ENCODE data around the gene MEMO1.
"Not testable (repeated sequence)": the region's sequence is repeated elsewhere in the genome, so short reads cannot be mapped to it uniquely, and the experiment has no call there.

The MEMO1 gene

DNA sequence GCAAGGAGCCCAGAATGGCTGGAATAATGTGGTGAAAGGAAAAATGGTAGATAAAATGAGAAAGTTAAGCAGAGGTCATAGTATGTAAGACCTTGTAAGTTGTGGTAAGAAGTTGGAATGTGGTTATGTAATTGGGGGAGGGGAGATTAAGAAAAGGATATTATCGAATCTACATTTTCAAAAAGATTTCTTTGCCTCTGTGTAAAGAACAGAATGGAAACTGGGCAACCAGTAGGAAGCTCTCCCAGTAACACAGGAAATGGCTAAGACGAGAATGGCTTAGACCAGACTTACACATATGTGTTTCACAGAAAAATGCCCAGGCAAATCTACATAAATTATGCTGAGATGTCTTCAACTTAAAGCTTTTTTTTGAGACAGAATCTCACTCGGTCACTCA is 13.2 kb downstream of the MEMO1 start:
- DNase-seq = no peak

DNA sequence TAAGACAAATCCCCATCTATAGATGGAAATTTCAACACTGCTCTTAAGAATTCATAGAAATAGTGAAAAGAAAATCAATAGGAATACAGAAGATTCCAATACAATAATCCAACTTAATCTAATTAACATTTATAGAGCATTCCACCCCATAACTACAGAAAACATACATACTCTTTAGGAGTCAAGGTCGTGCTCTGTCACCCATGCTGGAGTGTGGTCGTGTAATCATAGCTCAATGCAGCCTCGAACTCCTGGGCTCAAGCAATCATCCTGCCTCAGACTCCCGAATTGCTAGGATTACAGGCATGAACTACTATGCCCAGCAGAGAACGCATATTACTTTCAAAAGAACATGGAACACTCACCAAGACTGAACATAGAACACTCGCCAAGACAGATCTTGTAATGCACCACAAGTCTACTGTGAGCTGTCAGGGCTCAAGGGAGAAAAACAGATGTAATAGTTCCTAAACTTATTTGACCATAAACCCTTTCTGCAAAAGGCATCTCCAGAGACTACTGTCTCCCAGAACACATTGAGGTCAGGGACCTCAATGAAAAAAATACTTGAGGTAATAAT is 14.1 kb downstream of the MEMO1 start:
- no peak for DNase-seq

- DNase-seq = no peak
Observed at GRCh38 chr2:31992934-31993333, 17.9 kb downstream of the MEMO1 start.

DNA sequence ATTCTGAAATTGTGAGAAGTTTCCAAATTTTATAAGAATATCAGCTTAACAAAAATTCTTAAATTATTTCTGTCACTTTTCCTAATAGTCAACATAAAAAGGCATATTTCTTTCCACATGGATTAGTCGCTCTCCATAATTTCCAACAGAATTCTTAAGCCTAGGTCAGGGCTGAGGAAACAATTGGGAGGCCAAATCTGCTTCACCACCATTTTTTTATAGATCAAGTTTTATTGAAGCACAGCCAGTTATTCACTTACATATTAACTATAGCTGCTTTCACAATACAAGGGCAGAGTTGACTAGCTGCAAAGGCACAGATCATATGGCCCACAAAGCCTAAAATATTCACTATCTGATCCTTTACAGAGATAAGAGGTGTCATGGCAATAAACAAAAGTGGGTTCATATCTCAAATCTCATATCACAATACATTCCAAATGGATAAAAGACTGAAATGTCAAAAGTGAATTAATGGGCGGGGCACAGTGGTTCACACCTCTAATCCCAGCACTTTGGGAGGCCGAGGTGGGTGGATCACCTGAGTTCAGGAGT is 18.7 kb downstream of the MEMO1 start:
- no peak for DNase-seq

DNA sequence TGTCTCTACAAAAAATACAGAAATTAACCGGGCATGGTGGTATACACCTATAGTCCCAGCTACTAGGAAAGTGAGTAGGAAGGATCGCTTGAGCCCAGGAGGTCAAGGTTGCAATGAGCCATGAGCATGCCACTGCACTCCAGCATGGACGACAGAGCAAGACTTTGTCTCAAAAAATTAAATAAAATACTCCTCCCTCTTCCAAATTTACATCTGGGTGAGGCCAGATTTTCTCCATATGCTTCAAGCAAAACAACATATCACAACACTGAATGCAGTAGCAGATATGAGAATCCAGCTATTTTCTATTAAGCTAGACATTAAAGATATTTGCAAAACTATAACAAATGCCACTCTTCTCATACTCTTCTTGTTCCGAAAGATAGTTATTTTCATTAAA is 20.9 kb downstream of the MEMO1 start:
- no peak for DNase-seq

- no peak for DNase-seq
Observed at GRCh38 chr2:31987454-31988220, 23.2 kb downstream of the MEMO1 start.

DNA sequence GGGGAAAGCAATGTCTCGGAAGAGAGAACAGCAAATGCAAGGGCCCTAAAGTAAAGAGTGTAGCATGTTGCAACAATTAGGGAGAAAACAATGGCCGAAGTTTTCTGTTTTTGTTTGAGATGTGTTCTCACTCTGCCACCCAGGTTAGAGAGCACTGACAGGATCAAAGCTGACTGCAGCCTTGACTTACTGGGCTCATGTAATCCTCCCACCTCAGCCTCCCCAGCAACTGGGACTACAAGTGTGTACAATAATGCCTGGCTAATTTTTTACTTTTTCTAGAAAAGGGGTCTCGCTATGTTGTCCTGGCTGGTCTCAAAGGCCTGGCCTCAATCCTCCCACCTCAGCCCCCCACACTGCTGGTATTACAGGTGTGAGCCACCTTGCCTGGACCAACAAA is 23.9 kb downstream of the MEMO1 start:
- no peak for DNase-seq

DNA sequence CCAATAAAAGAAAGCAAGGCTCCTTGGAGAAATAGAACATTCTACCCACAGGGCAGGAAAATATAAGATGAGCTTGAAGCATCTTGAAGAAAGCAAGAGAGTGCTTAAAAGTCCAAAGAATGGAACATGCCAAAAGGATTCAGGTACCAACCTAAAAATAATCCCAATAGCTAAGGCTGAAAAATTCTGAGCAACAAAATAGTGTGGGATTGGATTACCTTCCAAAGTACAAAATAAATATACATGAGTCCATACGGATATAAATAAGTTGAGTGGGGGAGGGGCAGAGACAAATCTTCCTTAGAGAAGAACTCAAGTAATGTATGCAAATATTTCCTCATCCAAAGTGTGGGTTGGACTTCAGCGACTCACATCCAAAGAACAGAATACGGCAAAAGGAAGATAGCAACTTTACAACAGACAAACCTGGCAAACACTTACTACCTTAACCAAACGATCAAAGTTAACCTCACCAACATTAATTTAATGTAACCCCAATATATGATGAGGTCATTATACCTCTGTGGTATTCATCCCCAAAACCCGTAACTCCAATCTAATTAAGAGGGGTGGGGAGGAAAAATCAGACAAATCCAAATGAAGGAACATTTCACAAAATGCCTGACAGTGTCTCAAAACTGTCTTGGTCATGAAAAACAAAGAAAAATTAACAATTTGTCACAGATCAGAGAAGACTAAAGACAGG is 26.9 kb downstream of the MEMO1 start:
- no peak for DNase-seq

DNA sequence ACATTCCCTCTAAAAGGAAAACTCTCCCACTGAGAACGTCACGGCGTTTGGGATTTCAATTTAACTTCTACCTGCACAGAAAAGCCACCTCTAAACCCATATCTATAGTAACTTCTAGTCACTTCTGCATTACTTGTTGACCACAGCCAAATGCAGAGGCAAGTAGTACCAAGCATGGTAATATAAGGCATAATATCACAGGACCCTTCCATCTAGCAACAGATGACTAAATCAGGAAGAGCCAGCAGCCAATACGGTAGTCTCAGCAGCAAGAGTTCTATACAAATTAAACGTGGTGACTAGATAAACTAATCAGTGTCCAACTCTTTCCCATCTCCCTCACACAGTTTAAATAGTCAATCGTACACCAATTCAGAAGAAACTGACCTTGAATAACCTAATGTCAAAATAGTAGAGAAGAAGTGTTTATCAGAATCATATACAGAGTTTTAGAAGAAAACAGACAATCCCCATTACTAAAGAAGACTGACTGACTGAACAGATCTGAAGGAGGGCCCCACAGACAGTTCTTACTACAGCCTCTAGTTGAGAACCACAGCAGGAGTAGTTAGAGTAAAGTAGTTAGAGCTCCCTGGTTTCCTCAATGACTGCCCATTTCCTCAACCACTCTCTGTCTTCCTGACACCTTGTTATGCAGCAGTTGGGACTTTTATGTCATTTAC is 30.0 kb downstream of the MEMO1 start:
- no peak for DNase-seq

- no peak for DNase-seq
Observed at GRCh38 chr2:31979956-31980355, 30.9 kb downstream of the MEMO1 start.

DNA sequence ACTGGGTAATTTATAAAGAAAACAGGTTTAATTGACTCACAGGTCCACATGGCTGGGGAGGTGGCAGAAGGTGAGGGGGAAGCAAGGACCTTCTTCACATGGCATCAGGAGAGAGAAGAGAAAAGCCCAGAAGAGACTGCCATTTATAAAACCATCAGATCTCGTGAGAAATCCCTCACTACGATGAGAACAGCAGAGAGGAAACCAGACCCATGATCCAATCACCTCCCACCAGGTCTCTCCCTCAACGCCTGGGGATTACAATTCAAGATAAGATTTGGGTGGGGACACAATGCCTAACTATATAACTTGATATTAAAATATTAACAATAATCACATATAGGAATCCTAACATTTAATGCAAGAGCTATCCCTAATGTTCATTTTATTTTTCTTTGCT is 31.8 kb downstream of the MEMO1 start:
- DNase-seq = no peak

DNA sequence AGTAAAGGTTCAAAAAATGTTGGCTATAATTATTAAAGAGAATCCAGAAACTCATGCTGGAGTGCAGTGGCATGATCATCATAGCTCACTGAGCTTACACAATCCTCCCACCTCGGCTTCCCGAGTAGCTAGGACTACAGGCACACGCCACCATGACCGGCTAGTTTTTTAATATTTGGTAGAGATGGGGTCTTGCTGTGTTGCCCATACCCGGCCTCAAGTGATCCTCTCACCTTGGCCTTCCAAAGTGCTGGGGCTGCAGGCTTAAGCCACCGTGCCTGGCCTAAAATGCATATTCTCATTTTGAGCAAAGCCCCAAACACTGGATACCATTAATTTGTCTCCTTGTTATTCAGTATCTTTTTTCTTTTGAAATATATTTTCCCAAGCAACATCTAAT is 32.4 kb downstream of the MEMO1 start:
- DNase-seq = no peak

- no peak for DNase-seq
Observed at GRCh38 chr2:31973665-31974064, 37.1 kb downstream of the MEMO1 start.

DNA sequence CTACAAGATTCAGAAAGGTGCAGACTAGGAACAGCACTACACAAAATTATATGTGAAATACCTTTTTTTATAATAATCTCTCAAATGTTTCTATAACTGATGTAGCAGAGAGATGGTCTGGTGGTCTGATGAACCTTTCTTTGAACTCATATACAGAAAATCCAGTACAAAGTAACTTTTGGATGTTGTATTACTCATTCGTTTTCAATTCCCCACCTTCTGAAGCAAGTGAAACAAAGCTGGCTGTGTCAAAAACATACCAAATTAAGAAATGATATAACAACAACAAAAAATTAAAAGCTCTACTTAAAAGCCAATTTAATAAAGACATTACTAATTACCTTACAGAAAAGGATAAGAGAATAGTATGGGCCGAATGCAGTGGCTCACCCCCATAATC is 38.7 kb downstream of the MEMO1 start:
- no peak for DNase-seq

GRCh38 chr2:31969178-31969577 is 41.6 kb downstream of the MEMO1 start:
- DNase-seq = no peak

GRCh38 chr2:31967790-31968189 is 43.0 kb downstream of the MEMO1 start:
- no peak for DNase-seq

DNA sequence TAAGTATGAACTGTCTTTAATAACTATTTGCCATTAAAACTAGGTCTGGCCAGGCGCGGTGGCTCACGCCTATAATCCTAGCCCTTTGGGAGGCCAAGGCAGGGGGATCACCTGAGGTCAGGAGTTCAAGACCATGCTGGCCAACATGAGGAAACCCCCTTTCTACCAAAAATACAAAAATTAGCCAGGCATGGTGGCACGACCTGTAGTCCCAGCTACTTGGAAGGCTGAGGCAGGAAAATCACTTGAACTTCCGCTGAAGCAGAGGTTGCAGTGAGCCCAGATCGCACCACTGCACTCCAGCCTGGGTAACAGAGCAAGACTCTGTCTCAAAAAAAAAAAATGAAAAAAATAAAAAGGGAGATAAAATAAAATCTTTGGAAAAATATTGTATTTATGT is 44.4 kb downstream of the MEMO1 start:
- not testable (repeated sequence) for DNase-seq

- DNase-seq = no peak
Observed at GRCh38 chr2:31965094-31965493, 45.7 kb downstream of the MEMO1 start.

GRCh38 chr2:31962757-31963361 is 47.9 kb downstream of the MEMO1 start:
- no peak for DNase-seq

DNA sequence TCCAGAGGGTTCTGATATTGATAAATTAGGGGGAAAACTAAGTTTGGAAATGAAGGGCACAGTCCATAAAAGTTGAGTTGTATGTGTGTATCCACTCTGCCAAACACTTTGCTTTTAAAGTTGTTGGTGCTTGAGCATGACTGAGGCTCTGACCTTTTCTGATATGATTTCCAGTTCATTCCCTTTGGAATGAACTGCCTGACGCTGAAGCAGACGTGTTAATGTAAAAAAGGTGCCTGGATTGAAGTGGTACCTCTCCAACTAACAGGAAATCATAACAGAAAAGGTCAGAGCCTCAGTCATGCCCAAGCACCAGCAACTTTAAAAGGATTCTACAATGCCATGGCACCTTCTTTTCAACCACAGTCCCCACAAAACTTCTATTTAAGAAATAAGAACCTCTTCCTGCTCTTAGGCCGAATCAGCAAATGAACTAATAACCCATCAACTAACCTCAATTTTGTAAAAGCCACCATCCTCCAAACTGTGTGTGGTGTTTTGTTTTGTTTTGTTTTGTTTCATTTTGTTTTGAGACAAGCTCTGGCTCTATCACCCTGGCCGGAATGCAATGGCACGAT is 52.6 kb downstream of the MEMO1 start:
- no peak for DNase-seq

- no peak for DNase-seq
Observed at GRCh38 chr2:31957354-31958139, 53.3 kb downstream of the MEMO1 start.

DNA sequence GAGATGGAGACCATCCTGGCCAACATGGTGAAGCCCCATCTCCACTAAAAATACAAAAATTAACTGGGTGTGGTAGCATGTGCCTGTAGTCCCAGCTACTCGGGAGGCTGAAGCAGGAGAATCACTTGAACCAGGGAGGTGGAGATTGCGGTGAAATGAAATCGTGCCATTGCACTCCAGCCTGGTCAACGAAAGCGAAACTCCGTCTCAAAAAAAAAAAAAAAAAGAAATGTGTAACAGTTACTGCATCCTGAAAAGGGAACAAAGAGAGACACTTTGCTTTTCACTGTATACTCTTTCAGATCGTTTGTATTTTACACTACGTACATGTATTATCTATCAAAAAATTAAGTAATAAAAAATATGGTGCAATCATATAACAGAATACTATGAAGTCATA is 53.9 kb downstream of the MEMO1 start:
- not testable (repeated sequence) for DNase-seq

All from activated T-cell treated with anti-CD3 and anti-CD28 coated beads, Interleukin-2, amount 50 U/mL, for 1 hour (primary cell).